Amygdala (tissue), 56 donors: ENCODE results near the gene SLC7A6.
A peak's percentile ranks its signal among the peaks of the same experiment; 100 is the strongest.

Experiments used
- DNase-seq, 56 donors: peaks; one replicate each; lab custom pipeline; 2025; lab: John Stamatoyannopoulos, UW

The SLC7A6 gene

GRCh38 chr16:68252383-68252782 lies 11.9 kb upstream of the SLC7A6 start:
- no peak for DNase-seq

GRCh38 chr16:68253721-68254120 lies 10.6 kb upstream of the SLC7A6 start:
- no peak for DNase-seq

- DNase-seq, result no peak
These were observed 8.6 kb upstream of the SLC7A6 start for GRCh38 chr16:68255712-68256111.

GRCh38 chr16:68257251-68257905 lies 6.9 kb upstream of the SLC7A6 start:
- peak in 12 of 56 donors; percentile 8 to 60 (median 28) for DNase-seq

GRCh38 chr16:68257906-68258800 lies 6.2 kb upstream of the SLC7A6 start:
- no peak for DNase-seq

GRCh38 chr16:68259007-68259825 lies 5.1 kb upstream of the SLC7A6 start:
- DNase-seq, result no peak

GRCh38 chr16:68263559-68264127 lies 683 bp upstream of the SLC7A6 start:
- DNase-seq, result no peak

GRCh38 chr16:68265078-68265920 lies 973 bp downstream of the SLC7A6 start:
- DNase-seq, result peak in 8 of 56 donors; percentile 3 to 44 (median 14)

- DNase-seq, result no peak
These were observed 3.5 kb downstream of the SLC7A6 start for GRCh38 chr16:68267612-68268405.

GRCh38 chr16:68269793-68270192 lies 5.5 kb downstream of the SLC7A6 start:
- no peak for DNase-seq

- no peak for DNase-seq
These were observed 6.0 kb downstream of the SLC7A6 start for GRCh38 chr16:68270353-68270752.

- no peak for DNase-seq
These were observed 8.3 kb downstream of the SLC7A6 start for GRCh38 chr16:68272507-68273209.

- no peak for DNase-seq
These were observed 9.1 kb downstream of the SLC7A6 start for GRCh38 chr16:68273459-68273858.

- DNase-seq, result no peak
These were observed 9.6 kb downstream of the SLC7A6 start for GRCh38 chr16:68273896-68274295.

GRCh38 chr16:68274441-68274840 lies 10.1 kb downstream of the SLC7A6 start:
- DNase-seq, result no peak

- no peak for DNase-seq
These were observed 11.4 kb downstream of the SLC7A6 start for GRCh38 chr16:68275611-68276191.

- DNase-seq, result no peak
These were observed 11.9 kb downstream of the SLC7A6 start for GRCh38 chr16:68276223-68276622.
